HG03103 (cell line): ENCODE results near the gene RASA3.

ENCODE experiments used
- ATAC-seq: cut with Tn5 transposase; IDR thresholded peaks from one replicate; pipeline ENCODE4 v1.9.1; 2021; ENCODE audit warnings: low read depth; ENCODE audit not compliant: unreplicated experiment

RASA3 gene

GRCh38 chr13:114041493-114041892 is 90.9 kb downstream of the RASA3 start:
- ATAC-seq = no peak

DNA sequence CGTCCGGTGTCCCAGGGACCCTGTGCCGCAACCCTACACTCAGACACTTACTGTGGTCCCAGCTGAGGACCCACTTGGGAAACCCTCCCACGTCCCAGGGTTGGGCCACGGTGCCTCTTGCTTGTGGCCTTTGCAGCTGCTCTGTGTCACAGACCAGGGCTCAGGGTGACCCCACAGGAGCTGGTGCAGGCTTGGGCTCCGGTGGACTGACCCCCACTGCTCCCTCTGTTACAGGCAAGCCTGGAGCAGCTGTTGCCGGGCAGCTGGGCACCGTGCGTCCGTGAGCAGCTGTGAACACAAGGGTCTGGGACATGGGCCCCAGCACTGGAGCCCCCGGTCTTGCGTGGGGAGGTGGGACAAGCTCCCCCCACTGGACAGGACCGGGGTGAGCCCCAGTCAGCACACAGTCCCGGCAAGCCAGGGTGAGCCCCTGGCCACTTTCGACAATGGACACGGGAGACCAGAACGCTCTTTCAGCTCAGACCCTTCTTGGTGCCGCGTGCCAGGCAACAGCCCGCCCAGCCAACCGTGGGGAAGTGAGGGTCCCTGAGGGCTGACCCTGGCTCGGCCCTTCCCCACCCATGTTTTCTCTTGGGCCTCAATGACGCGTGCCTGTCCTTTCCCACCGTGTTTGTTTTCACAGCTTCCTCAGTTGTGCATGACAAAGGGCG is 92.8 kb downstream of the RASA3 start:
- ATAC-seq = no peak

- no peak for ATAC-seq
Measured at GRCh38 chr13:114038900-114039299, 93.5 kb downstream of the RASA3 start.

DNA sequence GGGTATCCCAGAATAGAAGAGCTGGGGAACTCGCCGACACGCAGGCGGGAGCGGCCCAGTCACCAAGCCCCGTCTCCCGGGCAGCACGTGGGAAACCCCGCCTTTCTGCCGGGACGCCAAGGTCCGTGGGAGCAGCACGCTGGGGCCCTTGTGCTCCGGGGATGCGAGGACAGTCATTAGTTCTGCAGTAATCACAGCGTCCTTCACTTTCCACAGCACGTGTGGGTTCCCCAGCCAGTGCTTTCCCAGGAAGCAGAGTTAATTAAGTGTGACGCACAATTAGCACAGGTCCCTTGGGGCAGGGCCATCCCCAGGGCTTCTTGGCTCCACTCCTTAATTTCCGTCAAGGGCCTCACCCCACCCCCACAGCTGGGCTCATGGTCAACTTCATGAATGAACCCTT is 94.2 kb downstream of the RASA3 start:
- no peak for ATAC-seq

DNA sequence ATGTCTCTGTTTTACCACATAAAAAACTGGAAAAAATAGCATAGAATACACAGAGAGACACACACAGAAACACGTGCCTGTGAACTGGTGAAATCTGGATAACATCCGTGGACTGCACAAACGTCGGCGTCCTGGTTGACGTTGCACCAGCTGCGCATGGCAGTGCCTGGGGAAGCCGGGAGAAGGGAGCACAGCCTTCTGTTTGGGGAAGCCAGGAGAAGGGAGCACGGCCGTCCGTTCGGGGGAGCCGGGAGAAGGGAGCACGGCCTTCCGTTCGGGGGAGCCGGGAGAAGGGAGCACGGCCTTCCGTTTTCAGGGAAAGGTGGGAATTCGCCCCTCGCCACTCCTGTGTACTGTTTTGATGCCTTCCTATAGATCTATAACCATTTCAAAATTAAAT is 94.7 kb downstream of the RASA3 start:
- ATAC-seq = no peak

DNA sequence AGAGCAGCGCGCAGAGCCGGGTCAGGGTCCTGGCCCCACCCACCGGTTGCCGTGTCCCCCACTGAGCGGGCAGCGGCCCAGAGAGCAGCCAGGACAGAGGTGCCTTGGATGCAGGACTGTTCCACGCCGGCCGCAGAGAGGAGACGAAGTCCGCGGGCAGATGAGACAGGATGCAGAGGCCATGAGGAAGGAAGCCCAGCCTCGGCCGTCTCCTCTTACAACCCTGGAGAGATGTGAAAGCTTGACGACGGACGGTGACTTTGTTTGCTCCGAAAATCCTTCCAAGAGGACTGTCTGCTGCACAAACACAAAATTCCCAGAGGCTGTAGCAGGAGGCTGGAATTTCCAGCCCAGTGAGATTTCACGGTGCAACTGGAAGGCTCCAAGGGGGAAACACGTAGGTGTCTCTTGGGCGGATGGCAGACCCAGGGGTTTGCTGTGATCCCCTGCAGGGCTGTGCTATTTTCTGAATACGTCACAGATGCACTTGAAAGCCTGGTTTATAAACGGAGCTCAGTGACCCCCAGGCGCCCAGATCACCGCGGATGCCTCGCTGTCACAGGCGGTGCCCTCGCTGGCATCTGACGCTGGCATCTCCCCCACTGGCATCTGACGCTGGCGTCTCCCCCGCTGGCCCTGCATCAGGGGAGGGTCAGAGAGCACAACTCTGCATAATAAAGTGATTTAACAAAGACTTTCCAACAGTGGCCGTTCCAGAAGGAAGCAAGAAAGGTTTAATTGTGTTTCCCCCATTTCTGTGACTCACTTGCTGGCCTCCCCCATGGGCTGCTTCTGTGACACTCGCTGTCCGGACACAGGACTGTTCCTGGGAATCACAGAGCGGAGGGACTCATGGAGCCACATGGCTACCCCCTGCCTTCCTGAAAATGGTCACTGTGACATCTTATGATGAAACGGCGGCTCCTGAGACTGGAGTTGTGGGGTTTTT is 96.6 kb downstream of the RASA3 start:
- ATAC-seq = no peak

DNA sequence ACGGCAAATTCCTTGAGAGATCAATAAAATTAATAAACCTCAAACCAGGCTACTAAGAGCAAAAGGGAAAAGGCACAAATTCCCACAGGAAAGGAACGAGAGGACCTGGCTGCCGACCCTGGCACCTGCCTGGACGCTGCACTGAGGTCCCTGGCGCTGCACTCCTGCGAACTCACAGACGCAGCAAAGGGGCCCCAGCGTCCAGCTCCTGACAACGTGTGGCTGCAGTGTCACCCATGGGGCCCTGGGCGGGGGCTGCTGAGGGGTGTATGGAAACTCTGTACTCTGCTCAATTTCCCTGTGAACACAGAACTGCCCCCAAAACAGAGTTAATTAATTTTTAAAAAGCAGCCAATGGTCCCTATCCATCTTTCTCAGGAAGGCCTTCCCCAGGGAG is 97.2 kb downstream of the RASA3 start:
- no peak for ATAC-seq

DNA sequence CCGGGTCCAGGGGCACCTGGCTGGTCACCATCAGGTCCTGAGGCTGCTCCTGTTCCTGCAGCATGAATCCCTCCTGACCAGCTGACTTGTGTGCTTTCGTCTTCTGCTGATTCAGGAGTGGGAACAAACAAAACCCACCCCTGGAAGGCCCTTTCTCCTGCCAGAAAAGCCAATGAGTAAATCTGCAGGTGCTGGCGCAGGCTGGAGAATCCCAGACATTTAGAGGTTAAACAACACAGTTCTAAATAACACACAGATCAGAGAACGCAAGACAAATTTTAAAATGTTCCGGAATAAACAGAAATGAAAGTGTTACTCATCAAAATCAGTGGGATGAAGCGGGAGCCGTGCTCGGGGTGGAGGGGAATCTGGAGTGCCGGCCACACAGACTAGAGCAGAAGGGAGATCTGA is 97.9 kb downstream of the RASA3 start:
- ATAC-seq = no peak

- no peak for ATAC-seq
Measured at GRCh38 chr13:114033541-114034315, 98.7 kb downstream of the RASA3 start.

DNA sequence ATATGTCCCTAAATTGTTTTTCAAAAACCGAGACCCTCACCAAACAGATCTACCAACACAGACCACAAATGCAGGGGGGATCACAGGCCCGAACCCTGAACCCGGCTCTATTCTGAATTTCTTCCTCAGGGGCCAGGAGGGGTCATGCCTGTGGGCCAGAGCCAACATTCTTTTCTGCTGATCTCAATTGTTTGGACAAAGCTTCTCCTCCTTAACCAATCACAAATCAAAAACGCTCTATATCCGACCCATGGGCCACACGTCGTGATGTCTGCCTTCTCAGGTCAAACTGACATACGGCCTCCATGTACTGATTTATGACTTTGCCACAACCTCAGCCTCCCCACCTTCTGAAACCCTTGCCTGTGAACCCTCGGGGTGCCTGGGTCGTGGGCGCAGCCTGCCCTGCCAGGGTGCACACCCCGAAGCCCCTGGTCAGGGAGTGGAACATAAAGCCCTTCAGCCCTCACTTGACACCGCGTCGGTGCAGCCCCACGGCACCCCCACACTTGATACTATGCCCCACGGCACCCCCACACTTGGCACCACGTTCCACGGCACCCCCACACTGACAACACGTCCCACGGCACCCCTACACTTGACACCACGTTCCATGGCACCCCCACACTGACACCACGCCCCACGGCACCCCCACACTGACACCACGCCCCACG is 100.2 kb downstream of the RASA3 start:
- ATAC-seq = no peak

DNA sequence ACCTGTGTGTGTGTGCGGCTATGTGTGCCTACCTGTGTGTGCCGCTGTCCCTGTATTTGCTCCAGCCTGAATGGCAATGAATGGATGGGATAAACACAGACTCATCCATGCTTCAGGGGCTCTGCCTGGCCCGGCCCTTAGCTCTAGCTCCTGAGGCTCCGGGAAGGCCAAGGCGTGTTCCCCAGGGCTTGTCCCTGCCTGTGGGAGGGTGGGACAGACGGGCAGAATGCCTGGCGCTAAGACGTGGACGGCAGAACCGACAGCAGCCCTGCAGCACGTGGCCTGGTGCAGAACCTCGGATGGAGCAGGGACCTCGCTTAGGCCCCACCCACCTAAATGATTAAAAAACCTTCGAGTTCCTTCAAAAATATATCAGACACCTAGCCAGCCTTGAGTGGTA is 100.8 kb downstream of the RASA3 start:
- ATAC-seq = no peak

- no peak for ATAC-seq
Measured at GRCh38 chr13:114030666-114031610, 101.5 kb downstream of the RASA3 start.

GRCh38 chr13:114029866-114030625 is 102.4 kb downstream of the RASA3 start:
- no peak for ATAC-seq

- ATAC-seq = no peak
Measured at GRCh38 chr13:114027826-114028225, 104.6 kb downstream of the RASA3 start.

GRCh38 chr13:114027046-114027715 is 105.2 kb downstream of the RASA3 start:
- ATAC-seq = no peak

DNA sequence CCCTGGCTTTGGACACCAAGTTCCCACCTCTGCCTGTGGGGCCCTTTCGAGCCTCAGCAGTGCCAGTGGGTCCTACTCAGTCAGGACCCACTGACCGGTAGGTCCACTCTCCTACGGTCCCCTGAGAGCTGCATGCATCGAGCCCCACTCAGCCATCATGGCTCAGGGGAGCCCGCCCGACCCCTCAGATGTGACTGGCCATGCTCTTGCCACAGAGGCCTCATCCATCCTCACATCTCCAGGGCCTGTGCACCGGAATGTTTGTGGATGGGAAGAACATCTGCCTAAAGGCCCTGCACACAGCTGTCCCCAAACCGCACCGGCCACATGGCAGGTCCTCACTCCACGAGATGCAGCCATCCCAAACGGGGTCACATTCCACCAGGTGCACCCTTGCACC is 105.9 kb downstream of the RASA3 start:
- no peak for ATAC-seq

DNA sequence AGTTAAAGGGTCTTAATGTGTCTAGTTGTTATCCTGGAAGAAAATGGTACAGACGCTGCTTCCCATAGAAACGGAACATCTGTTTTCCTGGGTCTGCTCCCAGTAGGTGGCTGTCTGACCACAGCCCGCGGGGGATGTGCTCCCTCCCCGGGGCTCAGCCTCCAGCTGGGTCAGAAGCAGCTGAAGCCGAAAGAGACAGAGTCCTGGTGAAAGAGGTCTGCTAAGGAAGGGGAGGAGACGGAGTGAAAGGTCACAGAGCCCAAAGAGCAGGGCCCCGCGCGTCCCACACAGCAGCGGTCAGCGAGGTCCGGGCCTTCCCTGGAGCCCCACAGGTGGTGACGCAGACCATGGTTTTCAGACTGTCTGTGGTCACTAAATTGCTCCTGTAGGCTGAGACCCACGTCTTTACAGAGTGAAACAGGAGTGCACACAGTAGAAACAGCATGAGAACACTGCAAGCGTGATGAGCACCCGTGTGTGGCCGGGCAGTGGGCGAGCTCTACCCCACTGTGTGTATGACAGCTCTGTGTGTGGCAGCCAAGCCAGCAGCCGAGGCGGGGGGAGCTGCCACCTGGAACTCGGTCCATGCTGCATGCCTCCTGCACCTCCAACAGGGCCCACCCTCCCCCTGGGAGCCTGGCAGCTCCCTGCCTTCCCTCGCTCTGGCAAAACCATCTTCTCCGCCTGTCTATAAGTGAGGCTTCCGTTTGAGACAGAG is 106.5 kb downstream of the RASA3 start:
- ATAC-seq = no peak

GRCh38 chr13:114025405-114025713 is 107.1 kb downstream of the RASA3 start:
- no peak for ATAC-seq
